Upper lobe of left lung (tissue), 4 donors: Measurements from ENCODE around the gene CTNNA1.

Source experiments
- POLR2A ChIP-seq, 4 donors: fragments of 450-650 bp; IDR thresholded peaks; one replicate each; pipeline ENCODE4 v1.5.1; 2016 to 2017; ENCODE audit warnings: antibody characterized with exemption in 4 of 4, mild to moderate bottlenecking in 2 of 4
- POLR2AphosphoS5 ChIP-seq, 2 donors: sonication (generic); formaldehyde crosslinking; IDR thresholded peaks; one replicate each; pipeline ENCODE4 v1.5.1; 2017; ENCODE audit warnings: antibody characterized with exemption in 2 of 2
- TF ChIP-seq, protein P1 (sequence below), 6 experiments: fragments of 450-650 bp in 4 of 6; fragments of 200-600 bp in 2 of 6; sonication (generic) in 2 of 6; IDR thresholded peaks; one replicate each; pipeline ENCODE4 v1.5.1; 2016 to 2019; ENCODE audit warnings: antibody characterized with exemption in 6 of 6

DNA sequence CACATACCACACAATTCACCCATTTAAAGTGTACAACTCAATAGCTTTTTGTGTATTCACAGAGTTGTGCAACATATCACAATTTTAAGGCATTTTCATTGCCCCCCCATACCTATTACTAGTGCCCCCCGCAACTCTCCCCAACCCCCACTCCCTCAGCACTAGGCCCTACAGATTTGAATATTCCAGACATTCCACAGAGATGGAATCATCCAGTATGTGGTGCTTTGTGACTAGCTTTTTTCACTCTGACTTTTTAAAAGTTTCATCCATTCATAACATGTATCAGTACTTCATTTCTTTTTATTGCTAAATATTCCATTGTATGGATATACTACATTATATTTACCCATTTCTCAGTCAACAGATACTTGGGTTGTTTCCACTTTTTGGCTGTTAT is 224.9 kb downstream of the CTNNA1 start:
- TF ChIP-seq POLR2A (IDR thresholded peaks at IDR 0.05) (no peak), POLR2AphosphoS5 (IDR thresholded peaks at IDR 0.05) (no peak)
- TF ChIP-seq, protein P1, sequence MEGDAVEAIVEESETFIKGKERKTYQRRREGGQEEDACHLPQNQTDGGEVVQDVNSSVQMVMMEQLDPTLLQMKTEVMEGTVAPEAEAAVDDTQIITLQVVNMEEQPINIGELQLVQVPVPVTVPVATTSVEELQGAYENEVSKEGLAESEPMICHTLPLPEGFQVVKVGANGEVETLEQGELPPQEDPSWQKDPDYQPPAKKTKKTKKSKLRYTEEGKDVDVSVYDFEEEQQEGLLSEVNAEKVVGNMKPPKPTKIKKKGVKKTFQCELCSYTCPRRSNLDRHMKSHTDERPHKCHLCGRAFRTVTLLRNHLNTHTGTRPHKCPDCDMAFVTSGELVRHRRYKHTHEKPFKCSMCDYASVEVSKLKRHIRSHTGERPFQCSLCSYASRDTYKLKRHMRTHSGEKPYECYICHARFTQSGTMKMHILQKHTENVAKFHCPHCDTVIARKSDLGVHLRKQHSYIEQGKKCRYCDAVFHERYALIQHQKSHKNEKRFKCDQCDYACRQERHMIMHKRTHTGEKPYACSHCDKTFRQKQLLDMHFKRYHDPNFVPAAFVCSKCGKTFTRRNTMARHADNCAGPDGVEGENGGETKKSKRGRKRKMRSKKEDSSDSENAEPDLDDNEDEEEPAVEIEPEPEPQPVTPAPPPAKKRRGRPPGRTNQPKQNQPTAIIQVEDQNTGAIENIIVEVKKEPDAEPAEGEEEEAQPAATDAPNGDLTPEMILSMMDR (IDR thresholded peaks at IDR 0.05) = no peak
